WTC11 (cell line): Measurements from ENCODE around the gene ZNF622. TPM values are rescaled to one million over a fixed set of nuclear protein-coding genes. Genes with fewer than 3 reads are reported as not detected.

Source experiments
- ATAC-seq: fragments of 200-7000 bp; cut with Tn5 transposase; 2 replicates; pipeline ENCODE4 v1.10.0; 2021; ENCODE audit warnings: mild to moderate bottlenecking, moderate library complexity
- CTCF ChIA-PET: fragments of 300-600 bp; sonication (Branson Sonifier 250); formaldehyde crosslinking; loops from one replicate; lab custom pipeline; 2021; ENCODE audit warnings: antibody characterized with exemption; lab: Charles Lee
- POLR2A ChIA-PET: fragments of 350-600 bp; sonication (Branson Sonifier 250); formaldehyde crosslinking; loops from one replicate; lab custom pipeline; 2021; ENCODE audit warnings: antibody characterized with exemption; lab: Charles Lee
- DNase-seq: peaks from one replicate; pipeline ENCODE4 v3.0.0; 2021; ENCODE audit warnings: low spot score
- H3K27ac Mint-ChIP-seq: 2 replicates; pipeline ENCODE4 v1.8.0; 2021; ENCODE audit warnings: mixed read lengths
- H3K27me3 Mint-ChIP-seq: 2 replicates; pipeline ENCODE4 v1.8.0; 2021; ENCODE audit warnings: low read depth, mild to moderate bottlenecking, moderate library complexity, mixed read lengths
- H3K36me3 Mint-ChIP-seq: 2 replicates; pipeline ENCODE4 v1.8.0; 2021; ENCODE audit warnings: mixed read lengths
- H3K4me1 Mint-ChIP-seq: 2 replicates; pipeline ENCODE4 v1.8.0; 2022; ENCODE audit warnings: mixed read lengths
- H3K4me3 Mint-ChIP-seq: 2 replicates; pipeline ENCODE4 v1.8.0; 2021; ENCODE audit warnings: mild to moderate bottlenecking, moderate library complexity, mixed read lengths
- H3K9me3 Mint-ChIP-seq: 2 replicates; pipeline ENCODE4 v1.8.0; 2021; ENCODE audit warnings: mixed read lengths
- AFF4 ChIP-seq: sonication (generic); formaldehyde crosslinking; IDR thresholded peaks from 2 replicates; pipeline ENCODE4 v1.8.1; 2023; ENCODE audit warnings: mild to moderate bottlenecking, missing genetic modification reagents, borderline replicate concordance
- CREB1 ChIP-seq: sonication (generic); formaldehyde crosslinking; IDR thresholded peaks from 2 replicates; pipeline ENCODE4 v1.8.0; 2023; ENCODE audit warnings: mild to moderate bottlenecking, missing genetic modification reagents
- ERG ChIP-seq: fragments of 250-450 bp; sonication (Bioruptor Pico); IDR thresholded peaks from 2 replicates; pipeline ENCODE4 v1.8.0; 2021; ENCODE audit warnings: mild to moderate bottlenecking
- ESRRA ChIP-seq: sonication (generic); formaldehyde crosslinking; IDR thresholded peaks from 2 replicates; pipeline ENCODE4 v1.8.1; 2022; ENCODE audit warnings: mild to moderate bottlenecking, missing genetic modification reagents, borderline replicate concordance
- ETV6 ChIP-seq: sonication (generic); formaldehyde crosslinking; IDR thresholded peaks from 2 replicates; pipeline ENCODE4 v1.8.1; 2022; ENCODE audit warnings: mild to moderate bottlenecking, missing genetic modification reagents
- FOXP1 ChIP-seq: sonication (generic); formaldehyde crosslinking; IDR thresholded peaks from 2 replicates; pipeline ENCODE4 v1.8.0; 2022; ENCODE audit warnings: missing genetic modification reagents, mild to moderate bottlenecking, moderate library complexity, borderline replicate concordance
- MXD4 ChIP-seq: fragments of 250-450 bp; sonication (Bioruptor Pico); IDR thresholded peaks from 2 replicates; pipeline ENCODE4 v1.8.0; 2021; ENCODE audit warnings: mild to moderate bottlenecking, moderate library complexity, borderline replicate concordance
- NR3C1 ChIP-seq: sonication (generic); formaldehyde crosslinking; conservative IDR thresholded peaks from 2 replicates; pipeline ENCODE4 v1.8.1; 2023; ENCODE audit warnings: low read depth, mild to moderate bottlenecking, missing genetic modification reagents
- ZNF121 ChIP-seq: sonication (generic); formaldehyde crosslinking; IDR thresholded peaks from 2 replicates; pipeline ENCODE4 v1.8.0; 2023; ENCODE audit warnings: missing genetic modification reagents
- ZNF219 ChIP-seq: sonication (generic); formaldehyde crosslinking; IDR thresholded peaks from 2 replicates; pipeline ENCODE4 v1.8.0; 2023; ENCODE audit warnings: missing genetic modification reagents, mild to moderate bottlenecking, borderline replicate concordance
- ZNF232 ChIP-seq: sonication (generic); formaldehyde crosslinking; IDR thresholded peaks from 2 replicates; pipeline ENCODE4 v1.8.0; 2022; ENCODE audit warnings: mild to moderate bottlenecking, missing genetic modification reagents
- ZNF396 ChIP-seq: fragments of 250-450 bp; sonication (Bioruptor Pico); IDR thresholded peaks from 2 replicates; pipeline ENCODE4 v1.8.0; 2021; ENCODE audit warnings: mild to moderate bottlenecking, moderate library complexity, borderline replicate concordance
- ZNF532 ChIP-seq: fragments of 250-450 bp; sonication (Bioruptor Pico); IDR thresholded peaks from 2 replicates; pipeline ENCODE4 v1.9.0; 2021; ENCODE audit warnings: mild to moderate bottlenecking, borderline replicate concordance
- total RNA-seq: library from RNA; stranded (reverse); gene quantifications from 3 replicates; pipeline ENCODE4 v1.2.3, GENCODE V29; 2021
- TF ChIP-seq, protein P1 (sequence below): sonication (generic); formaldehyde crosslinking; IDR thresholded peaks from 2 replicates; pipeline ENCODE4 v1.8.0; 2023; ENCODE audit warnings: missing genetic modification reagents
- TF ChIP-seq, protein P2 (sequence below): sonication (generic); formaldehyde crosslinking; conservative IDR thresholded peaks from 2 replicates; pipeline ENCODE4 v1.8.1; 2022; ENCODE audit warnings: mild to moderate bottlenecking, missing genetic modification reagents
- TF ChIP-seq, protein P3 (sequence below): fragments of 250-450 bp; sonication (Bioruptor Pico); IDR thresholded peaks from 2 replicates; pipeline ENCODE4 v1.9.0; 2021; ENCODE audit warnings: moderate library complexity, mild to moderate bottlenecking, inconsistent platforms, borderline replicate concordance
- TF ChIP-seq, protein P4 (sequence below): sonication (generic); formaldehyde crosslinking; IDR thresholded peaks from 2 replicates; pipeline ENCODE4 v1.8.0; 2023; ENCODE audit warnings: missing genetic modification reagents, mild to moderate bottlenecking, borderline replicate concordance

Gene ZNF622
- total RNA-seq, 1 experiment from 2014 or later = 37.9 TPM

- CTCF ChIA-PET = no interaction called here
- TF ChIP-seq, protein P1, sequence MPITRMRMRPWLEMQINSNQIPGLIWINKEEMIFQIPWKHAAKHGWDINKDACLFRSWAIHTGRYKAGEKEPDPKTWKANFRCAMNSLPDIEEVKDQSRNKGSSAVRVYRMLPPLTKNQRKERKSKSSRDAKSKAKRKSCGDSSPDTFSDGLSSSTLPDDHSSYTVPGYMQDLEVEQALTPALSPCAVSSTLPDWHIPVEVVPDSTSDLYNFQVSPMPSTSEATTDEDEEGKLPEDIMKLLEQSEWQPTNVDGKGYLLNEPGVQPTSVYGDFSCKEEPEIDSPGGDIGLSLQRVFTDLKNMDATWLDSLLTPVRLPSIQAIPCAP = no peak
- TF ChIP-seq ESRRA (CRISPR knock-in tag) (no peak), FOXP1 (CRISPR knock-in tag) (no peak), ZNF532 (no peak), MXD4 (CRISPR knock-in tag) (no peak), ZNF121 (CRISPR knock-in tag) (no peak), ZNF396 (CRISPR knock-in tag) (no peak)
- POLR2A ChIA-PET = no interaction called here
- H3K36me3 Mint-ChIP-seq = peaks cover 27% of the 10 kb centered on the region
- H3K4me3 Mint-ChIP-seq = no peak overlapping the region
- H3K27ac Mint-ChIP-seq = no peak overlapping the region
- H3K9me3 Mint-ChIP-seq = peaks cover 40% of the 10 kb centered on the region
- ATAC-seq (no peak), DNase-seq (no peak)
- no peaks in the 10 kb centered on the region for H3K4me1 Mint-ChIP-seq
- H3K27me3 Mint-ChIP-seq = no peaks in the 10 kb centered on the region; the same call in none of the 2 replicates
These were observed 27.0 kb upstream of the ZNF622 start for GRCh38 chr5:16492398-16493140.

DNA sequence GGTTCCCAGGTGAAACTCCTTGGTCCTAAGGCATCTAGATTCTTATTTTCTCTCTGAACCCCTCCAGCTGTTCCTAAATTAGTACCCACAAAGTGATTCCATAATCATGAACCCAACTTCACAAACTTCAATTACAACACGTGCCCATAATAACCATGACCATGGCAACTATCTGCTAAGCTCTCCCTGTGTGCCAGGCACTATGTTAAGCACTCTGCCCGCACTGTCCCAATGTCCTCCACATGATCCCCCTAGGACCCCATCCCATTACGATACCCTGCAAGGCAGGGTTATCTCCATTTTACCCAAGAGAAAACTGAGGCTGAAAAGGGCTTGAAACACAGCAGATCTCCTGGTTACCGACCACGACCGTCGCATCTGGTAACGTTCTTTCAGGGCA, 25.3 kb upstream of the ZNF622 start:
- ATAC-seq = no peak
- Mint-ChIP-seq H3K9me3 (peaks cover 24% of the 10 kb centered on the region), H3K27me3 (no peaks in the 10 kb centered on the region; the same call in 1 of the 2 replicates), H3K36me3 (peaks cover 18% of the 10 kb centered on the region), H3K4me1 (no peaks in the 10 kb centered on the region), H3K4me3 (no peak overlapping the region), H3K27ac (no peak overlapping the region)
- no peak for DNase-seq
- POLR2A ChIA-PET = no interaction called here
- CTCF ChIA-PET = interaction anchor here (0.9 to 1.2 kb wide), 2 partner anchors 62 to 172 kb away, joined by 3 to 7 read pairs; no protein-coding TSS in a partner anchor
- TF ChIP-seq ETV6 = no peak
- TF ChIP-seq ZNF219 (CRISPR knock-in tag) = no peak
- TF ChIP-seq NR3C1 (CRISPR knock-in tag) = no peak
- no peak for TF ChIP-seq ZNF121 (CRISPR knock-in tag)
- TF ChIP-seq ZNF232 (CRISPR knock-in tag) = no peak
- TF ChIP-seq CREB1 (CRISPR knock-in tag) = no peak
- TF ChIP-seq AFF4 (CRISPR knock-in tag) = no peak
- no peak for TF ChIP-seq ERG (CRISPR knock-in tag)
- TF ChIP-seq, protein P2, sequence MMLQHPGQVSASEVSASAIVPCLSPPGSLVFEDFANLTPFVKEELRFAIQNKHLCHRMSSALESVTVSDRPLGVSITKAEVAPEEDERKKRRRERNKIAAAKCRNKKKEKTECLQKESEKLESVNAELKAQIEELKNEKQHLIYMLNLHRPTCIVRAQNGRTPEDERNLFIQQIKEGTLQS (CRISPR knock-in tag) = no peak
- TF ChIP-seq, protein P3, sequence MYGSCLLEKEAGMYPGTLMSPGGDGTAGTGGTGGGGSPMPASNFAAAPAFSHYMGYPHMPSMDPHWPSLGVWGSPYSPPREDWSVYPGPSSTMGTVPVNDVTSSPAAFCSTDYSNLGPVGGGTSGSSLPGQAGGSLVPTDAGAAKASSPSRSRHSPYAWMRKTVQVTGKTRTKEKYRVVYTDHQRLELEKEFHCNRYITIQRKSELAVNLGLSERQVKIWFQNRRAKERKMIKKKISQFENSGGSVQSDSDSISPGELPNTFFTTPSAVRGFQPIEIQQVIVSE = no peak
- TF ChIP-seq, protein P4, sequence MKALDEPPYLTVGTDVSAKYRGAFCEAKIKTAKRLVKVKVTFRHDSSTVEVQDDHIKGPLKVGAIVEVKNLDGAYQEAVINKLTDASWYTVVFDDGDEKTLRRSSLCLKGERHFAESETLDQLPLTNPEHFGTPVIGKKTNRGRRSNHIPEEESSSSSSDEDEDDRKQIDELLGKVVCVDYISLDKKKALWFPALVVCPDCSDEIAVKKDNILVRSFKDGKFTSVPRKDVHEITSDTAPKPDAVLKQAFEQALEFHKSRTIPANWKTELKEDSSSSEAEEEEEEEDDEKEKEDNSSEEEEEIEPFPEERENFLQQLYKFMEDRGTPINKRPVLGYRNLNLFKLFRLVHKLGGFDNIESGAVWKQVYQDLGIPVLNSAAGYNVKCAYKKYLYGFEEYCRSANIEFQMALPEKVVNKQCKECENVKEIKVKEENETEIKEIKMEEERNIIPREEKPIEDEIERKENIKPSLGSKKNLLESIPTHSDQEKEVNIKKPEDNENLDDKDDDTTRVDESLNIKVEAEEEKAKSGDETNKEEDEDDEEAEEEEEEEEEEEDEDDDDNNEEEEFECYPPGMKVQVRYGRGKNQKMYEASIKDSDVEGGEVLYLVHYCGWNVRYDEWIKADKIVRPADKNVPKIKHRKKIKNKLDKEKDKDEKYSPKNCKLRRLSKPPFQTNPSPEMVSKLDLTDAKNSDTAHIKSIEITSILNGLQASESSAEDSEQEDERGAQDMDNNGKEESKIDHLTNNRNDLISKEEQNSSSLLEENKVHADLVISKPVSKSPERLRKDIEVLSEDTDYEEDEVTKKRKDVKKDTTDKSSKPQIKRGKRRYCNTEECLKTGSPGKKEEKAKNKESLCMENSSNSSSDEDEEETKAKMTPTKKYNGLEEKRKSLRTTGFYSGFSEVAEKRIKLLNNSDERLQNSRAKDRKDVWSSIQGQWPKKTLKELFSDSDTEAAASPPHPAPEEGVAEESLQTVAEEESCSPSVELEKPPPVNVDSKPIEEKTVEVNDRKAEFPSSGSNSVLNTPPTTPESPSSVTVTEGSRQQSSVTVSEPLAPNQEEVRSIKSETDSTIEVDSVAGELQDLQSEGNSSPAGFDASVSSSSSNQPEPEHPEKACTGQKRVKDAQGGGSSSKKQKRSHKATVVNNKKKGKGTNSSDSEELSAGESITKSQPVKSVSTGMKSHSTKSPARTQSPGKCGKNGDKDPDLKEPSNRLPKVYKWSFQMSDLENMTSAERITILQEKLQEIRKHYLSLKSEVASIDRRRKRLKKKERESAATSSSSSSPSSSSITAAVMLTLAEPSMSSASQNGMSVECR (CRISPR knock-in tag) = no peak
- TF ChIP-seq ESRRA (CRISPR knock-in tag) = no peak
